Testis (tissue), 3 donors: Measurements from ENCODE around the gene CELSR1. TPM values are rescaled to one million over a fixed set of nuclear protein-coding genes. Genes with fewer than 3 reads are reported as not detected.

Experiments
- DNase-seq: peaks from one replicate; pipeline ENCODE4 v3.0.0-alpha.2; 2019
- H3K27ac ChIP-seq, 2 donors: fragments of 200-600 bp; sonication (generic); one replicate each; pipeline ENCODE4 v1.5.1; 2019
- H3K27me3 ChIP-seq: fragments of 200-600 bp; sonication (generic); one replicate; pipeline ENCODE4 v1.5.1; 2019
- H3K36me3 ChIP-seq: fragments of 200-600 bp; sonication (generic); one replicate; pipeline ENCODE4 v1.5.1; 2017; ENCODE audit warnings: low read depth; ENCODE audit errors: missing control alignments
- H3K4me1 ChIP-seq: fragments of 200-600 bp; sonication (generic); one replicate; pipeline ENCODE4 v1.5.1; 2019
- H3K4me3 ChIP-seq, 2 donors: fragments of 200-600 bp; sonication (generic); one replicate each; pipeline ENCODE4 v1.5.1; 2017 to 2019
- H3K9me3 ChIP-seq: fragments of 200-600 bp; sonication (generic); one replicate; pipeline ENCODE4 v1.5.1; 2017
- POLR2A ChIP-seq: fragments of 450-650 bp; IDR thresholded peaks from one replicate; pipeline ENCODE4 v1.6.1; 2017; ENCODE audit warnings: antibody characterized with exemption, mild to moderate bottlenecking, moderate library complexity
- WGBS, 2 donors: methylation state at CpG; one replicate each; pipeline ENCODE4 v1.1.5; 2018; 5-methylcytosine and 5-hydroxymethylcytosine counted together
- intact Hi-C: fragments of 100-400 bp; cut with DNase I; formaldehyde crosslinking; loops from one replicate; pipeline ENCODE4 v1.15.1; 2023; ENCODE audit warnings: low total_unique reads
- polyA plus RNA-seq: library from polyadenylated mRNA; stranded (reverse); fragments of 350-450 nt; fragmentation: Illumina TruSeq; extraction: RNeasy Lipid Tissue Mini Kit (QIAGEN cat#74804); gene quantifications from one replicate; pipeline ENCODE4 v1.2.3, GENCODE V29; 2014; ENCODE audit warnings: low read depth, low replicate concordance; ENCODE audit not compliant: insufficient read depth
- total RNA-seq, 2 donors: library from RNA; depleted of rRNA; stranded (reverse); fragments of >200 nt; gene quantifications; one replicate each; pipeline ENCODE4 v1.2.3, GENCODE V29; 2016
- TF ChIP-seq, protein P1 (sequence below), 3 experiments: fragments of 450-650 bp in 2 of 3; fragments of 200-600 bp in 1 of 3; sonication (generic) in 1 of 3; IDR thresholded peaks; one replicate each; pipeline ENCODE4 v1.5.1; 2016 to 2019; ENCODE audit warnings: antibody characterized with exemption in 3 of 3, mild to moderate bottlenecking in 2 of 3, moderate library complexity in 1 of 3

Gene CELSR1
- total and polyA plus RNA-seq, 3 donors from 2014 or later, result 5.6 to 21.5 (median 13.8) TPM

DNA sequence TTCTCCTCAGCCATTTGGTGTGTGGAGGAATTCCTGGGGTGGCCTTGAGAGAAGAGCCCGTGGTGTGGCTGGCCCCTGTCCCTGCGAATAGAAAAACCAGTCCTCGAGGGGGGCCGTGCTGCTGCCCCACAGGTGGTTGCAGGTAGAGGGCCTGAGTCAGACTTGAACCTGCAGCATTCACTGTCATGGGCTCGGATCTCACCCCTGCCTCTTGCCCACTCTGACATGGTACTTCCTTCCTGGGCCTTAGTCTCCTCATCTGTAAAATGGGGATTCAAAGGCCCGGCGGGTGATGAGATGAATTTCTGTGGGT lies 182.5 kb downstream of the CELSR1 start:
- TF ChIP-seq, protein P1, sequence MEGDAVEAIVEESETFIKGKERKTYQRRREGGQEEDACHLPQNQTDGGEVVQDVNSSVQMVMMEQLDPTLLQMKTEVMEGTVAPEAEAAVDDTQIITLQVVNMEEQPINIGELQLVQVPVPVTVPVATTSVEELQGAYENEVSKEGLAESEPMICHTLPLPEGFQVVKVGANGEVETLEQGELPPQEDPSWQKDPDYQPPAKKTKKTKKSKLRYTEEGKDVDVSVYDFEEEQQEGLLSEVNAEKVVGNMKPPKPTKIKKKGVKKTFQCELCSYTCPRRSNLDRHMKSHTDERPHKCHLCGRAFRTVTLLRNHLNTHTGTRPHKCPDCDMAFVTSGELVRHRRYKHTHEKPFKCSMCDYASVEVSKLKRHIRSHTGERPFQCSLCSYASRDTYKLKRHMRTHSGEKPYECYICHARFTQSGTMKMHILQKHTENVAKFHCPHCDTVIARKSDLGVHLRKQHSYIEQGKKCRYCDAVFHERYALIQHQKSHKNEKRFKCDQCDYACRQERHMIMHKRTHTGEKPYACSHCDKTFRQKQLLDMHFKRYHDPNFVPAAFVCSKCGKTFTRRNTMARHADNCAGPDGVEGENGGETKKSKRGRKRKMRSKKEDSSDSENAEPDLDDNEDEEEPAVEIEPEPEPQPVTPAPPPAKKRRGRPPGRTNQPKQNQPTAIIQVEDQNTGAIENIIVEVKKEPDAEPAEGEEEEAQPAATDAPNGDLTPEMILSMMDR (IDR thresholded peaks at IDR 0.05), result no peak
- TF ChIP-seq POLR2A, result no peak
- Histone ChIP-seq H3K4me1 (no peaks in the 10 kb centered on the region), H3K4me3 (no peak overlapping the region), H3K27me3 (no peaks in the 10 kb centered on the region), H3K9me3 (no peaks in the 10 kb centered on the region), H3K27ac (no peak overlapping the region), H3K36me3 (no peaks in the 10 kb centered on the region)
- WGBS, 2 donors, result 75 to 85% methylated on average over 4 to 7 of the region's 7 CpGs
- DNase-seq, result no peak
- intact Hi-C loops, result no loop called here

DNA sequence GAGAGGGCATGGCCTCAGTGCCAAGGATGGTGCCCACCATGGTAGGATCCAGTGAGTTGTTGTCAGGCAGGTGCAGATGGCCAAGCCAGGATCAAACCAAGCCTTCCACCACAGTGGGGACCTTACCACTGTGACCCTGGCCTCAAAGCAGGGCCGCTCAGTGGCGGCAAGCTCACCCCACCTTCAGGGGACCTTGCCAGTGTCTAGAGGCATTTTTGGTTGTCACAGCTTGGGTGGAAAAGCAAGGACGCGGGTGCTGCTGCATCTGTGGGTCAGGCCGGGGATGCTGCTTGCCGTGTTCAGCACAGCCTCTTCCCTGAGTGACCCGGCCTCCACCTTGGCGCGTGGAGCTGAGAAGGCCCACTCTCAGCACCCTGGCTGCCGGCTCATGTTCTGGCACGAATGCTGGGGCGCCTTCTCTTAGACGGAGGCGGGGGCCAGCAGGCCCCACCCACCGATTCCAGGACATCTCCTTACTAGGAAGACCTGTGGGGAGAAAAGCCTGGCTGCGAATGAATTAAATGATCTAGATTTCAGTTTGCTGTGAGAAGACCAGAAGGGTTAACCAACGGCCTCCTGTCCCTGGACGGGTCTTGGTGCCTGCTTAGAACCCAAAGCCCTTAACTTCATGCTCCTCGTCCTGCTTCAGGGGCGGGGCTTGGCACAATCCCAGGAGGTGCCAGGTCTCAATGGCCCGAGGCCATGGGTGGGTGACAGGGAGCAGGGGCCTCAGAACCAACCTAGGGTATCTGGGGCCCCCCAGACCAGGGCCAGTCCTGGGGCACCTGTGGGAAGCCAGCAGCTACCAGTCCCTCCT lies 183.0 kb downstream of the CELSR1 start:
- no peaks in the 10 kb centered on the region for H3K36me3 ChIP-seq
- no peaks in the 10 kb centered on the region for H3K4me1 ChIP-seq
- 78 to 80% methylated on average over 10 to 21 of the region's 21 CpGs for WGBS, 2 donors
- H3K27ac ChIP-seq, result no peak overlapping the region
- DNase-seq, result no peak
- TF ChIP-seq, protein P1 (IDR thresholded peaks at IDR 0.05), result no peak
- TF ChIP-seq POLR2A, result no peak
- intact Hi-C loops, result no loop called here
- no peak overlapping the region for H3K4me3 ChIP-seq
- no peaks in the 10 kb centered on the region for H3K27me3 ChIP-seq
- no peaks in the 10 kb centered on the region for H3K9me3 ChIP-seq

DNA sequence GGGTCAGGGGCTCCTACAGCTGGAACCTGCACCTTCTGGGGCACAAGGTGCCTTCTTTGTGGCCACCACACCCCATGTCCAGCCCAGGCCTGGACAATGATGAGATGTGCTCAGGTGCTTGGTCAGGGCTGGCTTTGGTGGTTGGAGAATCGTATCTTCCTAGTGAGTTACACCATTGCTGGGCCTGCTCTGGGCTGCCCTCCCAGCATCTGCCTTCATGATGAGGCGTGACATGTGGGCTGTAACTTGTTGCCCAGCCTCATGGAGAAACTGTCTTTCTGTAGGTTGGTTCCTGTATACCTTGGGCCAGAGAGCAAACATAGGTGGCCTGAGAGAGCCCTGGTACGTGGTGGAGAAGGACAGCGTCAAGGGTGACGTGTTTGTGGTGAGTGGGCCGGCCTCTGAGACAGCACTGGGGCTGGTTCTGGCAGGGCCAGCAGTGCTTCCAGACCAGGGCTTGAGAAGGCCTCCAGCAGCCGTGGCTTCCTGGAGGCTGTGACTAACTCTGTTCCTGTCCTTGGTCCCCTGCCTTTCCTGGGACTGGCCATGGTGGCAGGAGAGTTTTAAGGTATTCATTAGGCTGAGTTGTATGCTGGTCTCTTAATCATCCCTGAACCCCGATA lies 183.8 kb downstream of the CELSR1 start:
- Histone ChIP-seq H3K27ac (no peak overlapping the region), H3K9me3 (no peaks in the 10 kb centered on the region), H3K27me3 (no peaks in the 10 kb centered on the region), H3K4me3 (no peak overlapping the region), H3K4me1 (no peaks in the 10 kb centered on the region), H3K36me3 (no peaks in the 10 kb centered on the region)
- 88 to 93% methylated on average over 8 of the region's 8 CpGs for WGBS, 2 donors
- intact Hi-C loops, result no loop called here
- TF ChIP-seq, protein P1 (IDR thresholded peaks at IDR 0.05), result no peak
- no peak for TF ChIP-seq POLR2A
- no peak for DNase-seq

DNA sequence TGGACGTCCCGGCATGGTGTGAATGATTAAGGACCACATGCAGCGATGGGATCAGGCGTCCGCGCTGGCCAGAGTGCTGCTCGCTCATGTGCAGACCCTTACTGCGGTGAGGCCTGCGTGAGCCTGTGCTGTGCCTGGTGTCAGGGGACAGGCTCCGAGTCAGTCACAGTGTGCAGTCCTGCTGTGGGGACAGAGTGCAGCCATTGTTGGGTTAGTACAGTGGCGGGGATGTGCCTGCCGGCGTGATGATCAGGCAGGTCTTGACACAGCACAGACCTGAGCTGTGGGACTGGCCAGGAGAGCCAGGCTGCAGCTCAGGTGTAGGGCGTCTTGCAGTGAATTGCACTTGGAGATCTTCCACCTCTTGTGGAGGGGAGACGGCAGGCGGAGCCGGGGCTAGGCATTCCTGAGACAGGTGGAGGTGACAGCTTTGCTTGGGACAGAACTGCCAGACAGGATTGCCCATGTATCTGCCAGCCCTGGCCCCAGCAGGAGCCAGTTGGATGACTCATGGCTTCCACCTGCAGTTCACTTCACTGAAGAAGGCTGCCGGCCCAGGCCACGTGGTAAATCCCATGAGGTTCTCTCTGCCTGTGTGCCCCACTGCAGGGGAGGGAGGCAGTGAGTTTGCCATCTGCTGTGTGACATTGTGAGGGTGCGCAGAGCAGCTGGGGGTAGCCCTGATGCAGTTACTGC lies 184.6 kb downstream of the CELSR1 start:
- H3K27me3 ChIP-seq, result no peaks in the 10 kb centered on the region
- no peak overlapping the region for H3K4me3 ChIP-seq
- no peak for DNase-seq
- H3K27ac ChIP-seq, result no peak overlapping the region
- TF ChIP-seq, protein P1 (IDR thresholded peaks at IDR 0.05), result no peak
- no peak for TF ChIP-seq POLR2A
- intact Hi-C loops, result no loop called here
- H3K4me1 ChIP-seq, result no peaks in the 10 kb centered on the region
- no peaks in the 10 kb centered on the region for H3K36me3 ChIP-seq
- H3K9me3 ChIP-seq, result no peaks in the 10 kb centered on the region
- 87 to 89% methylated on average over 9 to 20 of the region's 20 CpGs for WGBS, 2 donors
